HEK293 (cell line): ENCODE results near the gene SPNS2.

Experiments
- CTCF ChIA-PET: fragments of 350-600 bp; formaldehyde crosslinking; extraction: SDS; loops from one replicate; lab custom pipeline; 2021; ENCODE audit warnings: antibody characterized with exemption; lab: Yijun Ruan, JAX
- POLR2A ChIA-PET: fragments of 300-600 bp; formaldehyde crosslinking; extraction: SDS; loops from one replicate; lab custom pipeline; 2020; ENCODE audit warnings: antibody characterized with exemption, inconsistent platforms; lab: Yijun Ruan, JAX
- H3K27ac ChIP-seq: fragments of 200-500 bp; sonication (Bioruptor generic); 2 replicates; pipeline ENCODE4 v1.5.1; 2014; ENCODE audit warnings: low read depth, low read length, control low read depth, inconsistent platforms; ENCODE audit errors: extremely low read depth
- H3K36me3 ChIP-seq, 2 experiments: fragments of 200-500 bp in 1 of 2; sonication (Bioruptor generic) in 1 of 2; 1 replicate in 1 of 2; 2 replicates in 1 of 2; pipeline ENCODE4 v1.5.1; 2014 to 2017; ENCODE audit warnings: inconsistent platforms in 2 of 2, low read length in 2 of 2; ENCODE audit not compliant: control insufficient read depth in 2 of 2, insufficient read depth in 1 of 2
- H3K4me1 ChIP-seq: fragments of 200-500 bp; sonication (Bioruptor generic); 2 replicates; pipeline ENCODE4 v1.5.1; 2014; ENCODE audit warnings: mild to moderate bottlenecking, low read length, inconsistent platforms; ENCODE audit not compliant: control insufficient read depth, insufficient read depth
- H3K4me3 ChIP-seq: 2 replicates; pipeline ENCODE4 v1.5.1; 2011; ENCODE audit warnings: low read depth, mild to moderate bottlenecking, control low read depth, low read length, moderate library complexity
- H3K9me3 ChIP-seq: fragments of 200-500 bp; sonication (Bioruptor generic); 2 replicates; pipeline ENCODE4 v1.5.1; 2014; ENCODE audit warnings: low read depth, low read length, inconsistent platforms; ENCODE audit not compliant: control insufficient read depth, insufficient read depth
- EGR2 ChIP-seq: fragments of 450-650 bp; formaldehyde crosslinking; IDR thresholded peaks from 2 replicates; pipeline ENCODE4 v1.5.1; 2016; ENCODE audit warnings: low read depth, missing biosample characterization, missing genetic modification characterization
- HIC1 ChIP-seq: fragments of 450-650 bp; formaldehyde crosslinking; IDR thresholded peaks from 2 replicates; pipeline ENCODE4 v1.5.1; 2016; ENCODE audit warnings: missing biosample characterization, missing genetic modification characterization
- HOXD13 ChIP-seq: sonication (generic); formaldehyde crosslinking; IDR thresholded peaks from 2 replicates; pipeline ENCODE4 v1.8.0; 2022; ENCODE audit warnings: missing genetic modification reagents, borderline replicate concordance
- KLF1 ChIP-seq: fragments of 450-650 bp; formaldehyde crosslinking; IDR thresholded peaks from 2 replicates; pipeline ENCODE4 v1.5.1; 2016; ENCODE audit warnings: missing biosample characterization, missing genetic modification characterization
- PATZ1 ChIP-seq: fragments of 450-650 bp; formaldehyde crosslinking; IDR thresholded peaks from 2 replicates; pipeline ENCODE4 v1.5.1; 2016; ENCODE audit warnings: missing biosample characterization, missing genetic modification characterization
- ZBTB6 ChIP-seq: fragments of 450-650 bp; formaldehyde crosslinking; IDR thresholded peaks from 2 replicates; pipeline ENCODE4 v1.5.1; 2017; ENCODE audit warnings: missing biosample characterization, missing genetic modification characterization
- ZNF341 ChIP-seq: fragments of 450-650 bp; formaldehyde crosslinking; IDR thresholded peaks from 2 replicates; pipeline ENCODE4; 2016; ENCODE audit warnings: low read depth, missing biosample characterization, missing genetic modification characterization
- ZNF530 ChIP-seq: fragments of 450-650 bp; formaldehyde crosslinking; IDR thresholded peaks from 2 replicates; pipeline ENCODE4 v1.5.1; 2016; ENCODE audit warnings: low read depth, missing biosample characterization, missing genetic modification characterization
- ZNF76 ChIP-seq: fragments of 450-650 bp; formaldehyde crosslinking; IDR thresholded peaks from 2 replicates; pipeline ENCODE4; 2016; ENCODE audit warnings: low read depth, missing biosample characterization, missing genetic modification characterization, borderline replicate concordance
- ZNF785 ChIP-seq: fragments of 450-650 bp; formaldehyde crosslinking; IDR thresholded peaks from 2 replicates; pipeline ENCODE4 v1.5.1; 2016; ENCODE audit warnings: missing biosample characterization, missing genetic modification characterization
- ZSCAN23 ChIP-seq: fragments of 450-650 bp; formaldehyde crosslinking; IDR thresholded peaks from 2 replicates; pipeline ENCODE4 v1.5.1; 2016; ENCODE audit warnings: missing biosample characterization, missing genetic modification characterization

SPNS2 gene

DNA sequence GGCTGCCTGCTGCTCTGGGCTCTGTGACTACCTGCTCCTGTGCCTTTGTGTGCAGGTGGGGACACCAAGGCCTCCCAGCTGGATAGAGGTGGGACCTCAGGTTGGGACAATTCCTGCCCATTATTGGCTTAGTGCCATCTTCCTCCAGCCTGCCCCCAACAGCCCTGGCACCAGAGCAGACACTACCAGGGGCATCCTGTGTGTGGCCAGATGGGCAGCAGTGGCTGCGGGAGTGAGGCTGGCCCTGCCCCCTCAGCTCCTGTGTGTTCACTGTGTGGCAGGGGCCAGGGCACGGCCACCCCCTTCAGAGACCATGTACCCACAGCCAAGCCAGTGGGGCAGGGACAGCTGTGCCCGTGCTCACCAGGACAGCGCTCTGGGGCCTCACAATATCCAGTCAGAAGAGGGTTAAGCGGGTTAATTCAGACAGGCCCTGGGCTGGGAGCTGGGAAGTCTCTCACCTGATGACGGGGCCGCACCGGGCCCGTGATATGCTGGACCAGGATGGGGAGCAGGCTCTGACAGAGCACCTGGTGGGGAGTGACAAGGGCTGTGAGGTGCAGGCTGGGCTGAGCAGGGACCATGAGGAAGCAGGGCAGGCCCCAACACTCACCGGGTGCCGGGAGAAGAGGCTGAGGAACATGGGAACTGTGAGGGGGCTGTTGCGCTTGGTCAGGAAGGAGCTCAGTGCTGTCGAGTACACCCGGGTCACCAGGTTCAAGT, 43.5 kb downstream of the SPNS2 start:
- Histone ChIP-seq H3K9me3 (no peaks in the 10 kb centered on the region), H3K36me3 (peaks cover 5 to 95% of the 10 kb centered on the region in 2 experiments; a peak in 2 of 3 replicates), H3K4me1 (no peaks in the 10 kb centered on the region), H3K4me3 (no peak overlapping the region), H3K27ac (no peak overlapping the region)
- POLR2A ChIA-PET: interaction anchor here (0.6 to 4.0 kb wide), 3 partner anchors 7 to 43 kb away, joined by 3 to 16 read pairs (median 11); partner anchors contain the start of gene MYBBP1A
- CTCF ChIA-PET: interaction anchor here (0.6 to 1.4 kb wide), 4 partner anchors 11 to 520 kb away, joined by 3 to 4 read pairs (median 4); no protein-coding TSS in a partner anchor
- TF ChIP-seq HIC1 (tag by site-specific recombination) (peak; percentile 66; the same call in 1 of the 2 replicates), ZNF785 (tag by site-specific recombination) (no peak)

GRCh38 chr17:4542726-4543191, 44.1 kb downstream of the SPNS2 start:
- ChIA-PET CTCF (interaction anchor here (1.0 to 1.4 kb wide), 2 partner anchors 11 to 13 kb away, joined by 3 read pairs; no protein-coding TSS in a partner anchor), POLR2A (interaction anchor here (0.6 to 4.0 kb wide), 3 partner anchors 7 to 43 kb away, joined by 3 to 16 read pairs (median 11); partner anchors contain the start of gene MYBBP1A)
- no peaks in the 10 kb centered on the region for H3K9me3 ChIP-seq
- no peak for TF ChIP-seq ZNF530 (tag by site-specific recombination)
- no peak for TF ChIP-seq PATZ1 (tag by site-specific recombination)
- H3K27ac ChIP-seq: no peak overlapping the region
- no peak overlapping the region for H3K4me3 ChIP-seq
- H3K4me1 ChIP-seq: no peaks in the 10 kb centered on the region
- peaks cover 9 to 95% of the 10 kb centered on the region in 2 experiments; a peak in 2 of 3 replicates for H3K36me3 ChIP-seq

DNA sequence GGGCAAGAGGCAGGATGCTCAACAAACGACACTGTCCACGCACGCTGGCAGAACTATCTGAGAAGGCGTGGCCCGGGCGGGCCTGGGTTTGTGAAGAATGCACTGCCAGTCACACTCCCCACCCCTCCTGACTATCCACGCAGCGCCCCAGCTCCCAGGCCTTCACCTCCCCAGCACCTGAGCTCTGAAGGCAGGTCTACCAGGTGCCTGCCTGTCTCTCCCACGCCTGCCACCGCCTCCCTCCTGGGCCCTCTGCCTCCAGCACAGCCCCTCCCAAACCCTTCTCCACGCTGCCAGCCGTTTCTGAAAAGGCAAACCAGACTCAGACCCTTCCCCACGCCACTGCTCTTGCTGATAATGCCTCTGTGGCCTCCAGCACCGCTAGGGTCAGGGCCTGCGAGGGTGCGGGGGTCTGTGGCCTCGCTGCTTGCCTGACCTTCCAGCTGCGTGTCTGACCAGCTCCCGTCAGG, 44.9 kb downstream of the SPNS2 start:
- no peak for TF ChIP-seq HOXD13
- TF ChIP-seq KLF1 (tag by site-specific recombination): peak; percentile 34; the same call in 1 of the 2 replicates
- 0 out of 2 replicates have a peak, but pooled peaks have one; percentile 12 for TF ChIP-seq EGR2 (tag by site-specific recombination)
- TF ChIP-seq, all 188 proteins: peak for 2
- ChIA-PET CTCF (no interaction called here), POLR2A (interaction anchor here (1.0 to 4.0 kb wide), 5 partner anchors 8 to 122 kb away, joined by 3 to 16 read pairs (median 3); partner anchors contain the start of gene MYBBP1A)
- Histone ChIP-seq H3K36me3 (peaks cover 9 to 95% of the 10 kb centered on the region in 2 experiments; a peak in 2 of 3 replicates), H3K4me3 (no peak overlapping the region), H3K4me1 (no peaks in the 10 kb centered on the region), H3K9me3 (no peaks in the 10 kb centered on the region), H3K27ac (no peak overlapping the region)

DNA sequence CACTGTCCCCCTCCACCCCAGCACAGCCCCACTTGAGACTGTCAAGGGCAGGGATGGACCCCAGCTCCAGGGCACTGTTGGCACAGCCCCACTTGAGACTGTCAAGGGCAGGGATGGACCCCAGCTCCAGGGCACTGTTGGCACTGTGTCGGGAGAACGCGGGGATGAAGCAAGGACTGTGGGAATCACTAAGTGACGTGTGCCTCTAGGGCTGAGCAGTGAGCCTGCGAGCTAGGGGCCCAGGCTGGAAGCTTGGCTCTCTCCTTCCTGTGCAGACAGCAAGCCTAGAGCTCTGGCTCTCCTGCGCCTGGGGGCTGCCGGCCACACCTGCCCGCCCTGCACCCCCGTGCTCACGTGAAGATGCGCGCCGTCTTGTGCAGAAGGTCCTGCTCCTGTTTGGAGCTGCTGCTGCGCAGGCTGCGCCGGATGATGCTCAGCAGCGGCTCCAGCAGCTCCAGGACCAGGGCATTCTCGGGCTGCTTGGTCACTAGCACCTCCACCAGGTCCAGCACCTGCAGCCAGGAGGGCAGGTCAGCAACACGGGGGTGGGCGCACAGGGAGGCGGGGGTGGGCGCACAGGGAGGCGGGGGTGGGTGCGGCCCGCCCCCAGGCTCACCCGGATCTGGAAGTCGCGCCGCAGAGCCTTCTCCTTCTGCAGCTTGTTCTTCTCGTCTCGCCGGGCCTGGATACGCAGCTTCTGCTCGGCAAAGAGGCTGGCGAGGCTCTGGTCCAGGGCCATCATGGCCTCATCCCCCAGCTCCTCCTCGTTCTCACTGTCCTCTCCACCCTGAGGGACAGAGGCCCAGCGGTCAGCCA, 45.7 kb downstream of the SPNS2 start:
- Histone ChIP-seq H3K27ac (no peak overlapping the region), H3K4me3 (no peak overlapping the region), H3K9me3 (no peaks in the 10 kb centered on the region), H3K4me1 (no peaks in the 10 kb centered on the region), H3K36me3 (peaks cover 10 to 95% of the 10 kb centered on the region in 2 experiments; a peak in 2 of 3 replicates)
- no peak for TF ChIP-seq ZSCAN23 (tag by site-specific recombination)
- TF ChIP-seq ZNF76 (tag by site-specific recombination): no peak
- no peak for TF ChIP-seq ZBTB6 (tag by site-specific recombination)
- TF ChIP-seq ZNF341 (tag by site-specific recombination): no peak
- ChIA-PET CTCF (interaction anchor here (0.8 kb wide), 1 partner anchor 22 kb away, joined by 4 read pairs; no protein-coding TSS in a partner anchor), POLR2A (interaction anchor here (0.7 to 4.0 kb wide), 6 partner anchors 9 to 123 kb away, joined by 3 to 16 read pairs (median 4); partner anchors contain the start of gene MYBBP1A)
